HG03378 (cell line): ENCODE data around the gene ASIC2.

Experiments used
- ATAC-seq: cut with Tn5 transposase; IDR thresholded peaks from one replicate; pipeline ENCODE4 v1.9.1; 2021; ENCODE audit warnings: mild to moderate bottlenecking, moderate library complexity; ENCODE audit not compliant: unreplicated experiment

The ASIC2 gene

DNA sequence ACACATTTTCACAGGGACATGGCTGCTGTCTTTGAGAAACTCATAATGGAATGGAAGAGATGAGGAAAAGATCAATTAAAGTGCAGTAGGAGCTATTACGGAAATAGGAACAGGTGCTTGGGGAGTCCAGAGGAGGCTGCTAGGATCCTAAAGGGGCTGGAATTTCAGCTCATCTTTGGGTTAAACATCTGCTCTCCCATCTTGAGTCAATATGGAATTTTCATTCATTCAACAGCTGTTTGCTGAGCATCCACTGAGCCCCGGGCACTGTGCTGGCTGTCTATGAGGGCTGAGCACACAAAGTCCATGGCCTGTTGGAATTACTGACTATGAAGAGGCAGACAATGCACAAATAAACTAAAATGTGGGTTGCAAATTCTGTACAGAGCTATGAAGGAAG lies 47.9 kb downstream of the ASIC2 start:
- no peak for ATAC-seq

DNA sequence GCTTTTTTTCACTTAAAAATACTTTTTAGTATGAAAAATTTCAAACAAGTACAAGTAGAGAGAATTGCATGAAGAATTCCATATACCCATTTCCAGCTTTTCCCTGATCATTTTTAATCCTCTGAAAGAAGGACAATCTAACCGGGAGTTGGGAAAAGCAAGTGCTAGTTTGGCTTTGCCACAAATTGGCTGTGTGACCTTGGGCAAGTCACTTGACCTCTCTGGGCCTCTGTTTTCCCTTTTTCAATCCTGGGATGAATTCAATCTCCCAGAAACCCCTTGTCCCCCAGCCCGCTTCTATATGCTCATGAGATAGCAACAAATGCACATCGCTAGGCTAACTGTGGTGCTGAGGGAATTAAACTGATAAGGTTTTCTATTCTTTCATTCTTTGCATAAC lies 49.4 kb downstream of the ASIC2 start:
- no peak for ATAC-seq

DNA sequence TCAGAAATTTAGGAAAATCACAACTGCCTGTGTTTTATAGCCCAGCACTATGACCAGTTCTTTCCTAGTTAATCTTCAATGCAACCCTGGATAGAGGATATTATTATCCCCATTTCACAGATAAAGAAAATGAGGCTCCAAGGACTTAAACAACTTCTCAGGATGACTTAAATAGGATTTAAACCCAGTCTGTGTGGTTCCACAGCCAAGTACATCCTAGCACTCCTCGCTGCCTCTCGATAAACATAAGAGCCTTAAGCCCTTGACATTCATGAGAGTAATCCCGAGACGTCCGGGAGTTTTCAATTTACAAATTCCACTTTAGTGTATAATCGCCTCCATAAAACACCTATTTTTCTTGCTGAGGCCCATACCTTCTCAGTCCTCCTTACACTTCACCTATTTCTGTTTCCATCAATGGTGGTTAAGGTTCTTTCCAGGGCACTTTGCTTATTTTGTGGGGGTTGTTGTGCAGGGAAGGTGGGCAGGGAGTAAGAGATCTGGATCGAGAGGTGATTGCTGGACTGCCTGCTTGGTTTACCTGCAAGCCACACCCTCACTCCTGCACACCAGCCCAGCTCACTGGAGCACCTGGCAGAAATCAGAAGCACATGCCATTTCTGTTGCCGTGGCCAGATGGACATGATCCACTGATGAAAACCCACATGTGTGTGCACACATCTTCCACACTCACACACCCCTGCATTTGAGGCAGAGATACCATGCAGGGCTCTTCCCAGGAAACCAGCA lies 50.5 kb downstream of the ASIC2 start:
- ATAC-seq, result no peak

- no peak for ATAC-seq
These were observed 51.7 kb downstream of the ASIC2 start for GRCh38 chr17:33241390-33241789.

DNA sequence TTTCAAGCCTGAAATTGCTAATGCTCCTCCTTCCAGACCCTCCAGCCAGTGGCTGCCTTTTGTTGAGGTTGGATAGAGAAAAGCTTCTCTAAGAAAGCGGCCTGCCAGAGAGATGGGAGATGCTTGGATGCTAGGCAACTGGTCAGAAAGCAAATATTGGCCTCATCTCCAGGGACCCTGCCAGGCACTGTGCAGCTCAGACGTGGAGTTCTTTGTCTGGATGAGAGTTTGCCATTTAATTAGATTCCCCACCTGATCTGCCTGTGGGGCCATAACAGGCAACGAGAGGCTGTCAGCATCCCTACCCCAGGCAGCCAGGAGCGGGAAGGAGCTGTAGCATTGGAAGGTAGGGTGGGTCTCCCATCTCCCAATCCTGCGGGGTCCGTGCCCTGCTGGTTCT lies 52.7 kb downstream of the ASIC2 start:
- ATAC-seq, result no peak

- ATAC-seq, result no peak
These were observed 53.4 kb downstream of the ASIC2 start for GRCh38 chr17:33239702-33240101.

DNA sequence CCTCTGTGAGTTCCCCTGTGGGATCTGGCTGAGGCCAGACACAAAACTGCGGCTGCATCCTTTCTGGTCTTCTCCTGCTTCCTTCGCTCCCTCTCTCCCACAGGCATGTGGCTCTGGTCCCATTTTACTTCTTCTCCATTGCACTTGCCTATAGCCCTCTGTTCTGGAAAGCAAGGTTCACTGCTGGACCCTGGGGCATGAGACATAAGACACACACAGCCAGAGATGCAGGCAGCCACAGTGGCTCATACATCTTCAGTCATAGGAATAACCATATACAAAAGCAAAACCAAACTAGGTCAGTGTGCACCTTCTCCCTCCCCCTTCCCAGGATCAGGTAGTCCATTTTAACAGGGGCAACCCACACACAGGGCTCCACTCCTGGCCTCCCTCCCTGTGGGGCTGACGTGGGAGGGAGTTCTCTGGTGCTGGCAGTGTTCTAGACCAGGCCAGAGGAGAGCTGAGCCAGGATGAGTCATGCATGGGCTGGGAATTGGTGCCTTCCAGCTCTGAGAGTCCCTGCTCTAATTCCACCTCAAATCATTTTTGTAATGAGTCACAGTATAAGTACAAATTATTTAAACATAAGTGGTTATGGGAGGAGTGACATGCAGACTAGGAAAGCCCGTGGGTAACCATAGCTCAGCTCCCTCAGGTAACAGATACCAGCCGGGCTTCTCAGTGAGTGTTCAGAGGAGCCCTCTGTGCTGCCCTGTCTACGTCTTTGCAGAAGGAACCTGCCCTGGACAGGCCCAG lies 58.0 kb downstream of the ASIC2 start:
- ATAC-seq, result no peak

GRCh38 chr17:33234233-33234632 lies 58.9 kb downstream of the ASIC2 start:
- ATAC-seq, result no peak

DNA sequence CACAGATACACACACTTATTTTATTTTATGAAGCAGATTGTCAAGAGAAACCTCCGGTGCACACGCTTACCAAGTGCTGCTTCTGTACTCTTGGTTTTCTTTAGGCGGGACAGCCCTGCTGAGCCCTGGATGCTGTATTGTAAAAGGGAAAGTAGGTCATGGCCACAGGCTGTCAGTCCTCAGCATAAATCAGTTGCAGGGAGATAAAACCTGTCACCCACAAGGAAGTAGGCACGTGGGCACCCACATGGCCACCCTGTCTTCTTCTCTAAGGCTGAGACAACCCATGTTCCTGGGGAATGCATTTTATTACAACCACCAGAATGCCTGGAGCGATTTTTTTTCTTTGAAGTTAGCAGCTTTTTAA lies 59.3 kb downstream of the ASIC2 start:
- no peak for ATAC-seq

DNA sequence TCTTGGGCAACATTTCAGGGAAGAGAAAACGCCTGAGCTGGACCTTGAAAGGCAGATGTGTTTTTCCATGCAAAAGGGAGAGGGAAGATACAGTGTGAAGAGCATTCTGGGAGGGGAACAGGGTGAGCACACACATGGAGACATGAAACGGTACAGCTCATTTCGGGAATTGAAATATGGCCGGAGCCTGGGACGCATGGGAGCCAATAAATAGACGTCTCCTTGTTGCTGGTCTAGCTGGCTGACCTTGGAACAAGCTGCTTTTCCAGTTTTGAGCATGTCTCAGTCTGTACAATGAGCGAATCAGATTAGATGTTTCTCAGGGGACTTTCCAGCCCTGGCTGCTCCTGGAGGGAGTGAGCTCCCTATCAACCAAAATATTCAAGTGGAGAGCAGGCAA lies 63.6 kb downstream of the ASIC2 start:
- no peak for ATAC-seq

DNA sequence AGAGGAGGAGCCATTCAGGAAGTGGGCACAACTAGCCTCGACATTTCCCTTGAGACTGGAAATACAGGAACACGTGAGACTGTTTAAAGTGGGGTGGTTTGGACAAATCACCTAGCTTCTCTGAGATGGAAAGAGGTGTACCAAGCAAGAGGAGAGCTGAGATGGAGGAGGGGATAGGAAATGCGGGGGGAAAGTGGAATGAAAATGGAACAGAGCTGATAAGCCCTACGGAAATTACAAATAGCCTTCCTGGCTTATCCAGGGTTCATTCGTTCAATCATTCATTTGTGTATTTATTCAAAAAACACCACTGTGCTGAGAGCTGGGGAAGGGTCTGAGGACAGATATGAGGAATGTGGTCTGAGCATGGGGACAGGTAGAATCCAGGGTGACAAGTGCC lies 64.1 kb downstream of the ASIC2 start:
- ATAC-seq, result no peak

DNA sequence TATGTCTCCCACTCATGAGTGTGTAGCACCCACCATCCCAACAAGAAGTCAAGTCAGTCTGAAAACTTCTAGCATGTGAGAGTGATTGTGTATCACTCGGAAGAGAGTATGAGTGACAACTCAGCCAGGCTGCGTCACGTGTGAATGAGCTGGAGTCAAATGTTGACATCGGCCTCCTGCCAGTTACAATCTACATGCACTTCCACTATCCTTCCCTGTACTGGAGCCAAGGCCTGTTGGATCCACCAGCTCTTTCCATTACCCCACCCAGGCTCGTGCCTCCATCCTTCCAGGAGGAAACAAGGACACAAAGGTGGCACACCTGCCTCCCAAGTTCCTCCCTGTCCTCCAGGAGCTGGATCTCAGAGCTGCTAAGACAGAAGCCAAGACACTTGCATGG lies 64.5 kb downstream of the ASIC2 start:
- ATAC-seq, result no peak

GRCh38 chr17:33227911-33228310 lies 65.2 kb downstream of the ASIC2 start:
- ATAC-seq, result no peak

GRCh38 chr17:33225994-33226393 lies 67.1 kb downstream of the ASIC2 start:
- no peak for ATAC-seq

- no peak for ATAC-seq
These were observed 67.6 kb downstream of the ASIC2 start for GRCh38 chr17:33225509-33225908.

DNA sequence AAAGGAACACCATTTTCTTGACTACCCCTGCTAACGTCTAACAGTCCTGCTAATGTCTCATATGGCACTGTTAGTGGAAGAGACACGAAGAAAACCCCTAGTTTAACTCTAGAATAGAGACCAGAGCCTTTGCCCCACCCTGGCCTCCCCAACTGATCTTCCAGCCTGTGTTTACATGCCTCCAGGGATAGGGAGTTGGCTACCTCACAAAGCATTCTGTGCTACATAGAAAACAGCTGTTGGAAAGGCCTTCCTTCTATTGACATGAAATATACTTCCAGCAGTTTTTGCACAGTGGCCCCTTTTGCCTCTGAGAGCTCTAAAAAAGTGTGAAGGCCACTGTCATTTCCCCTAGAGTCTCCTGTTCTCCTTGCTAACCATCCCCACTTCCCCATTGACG lies 73.1 kb downstream of the ASIC2 start:
- ATAC-seq, result no peak

DNA sequence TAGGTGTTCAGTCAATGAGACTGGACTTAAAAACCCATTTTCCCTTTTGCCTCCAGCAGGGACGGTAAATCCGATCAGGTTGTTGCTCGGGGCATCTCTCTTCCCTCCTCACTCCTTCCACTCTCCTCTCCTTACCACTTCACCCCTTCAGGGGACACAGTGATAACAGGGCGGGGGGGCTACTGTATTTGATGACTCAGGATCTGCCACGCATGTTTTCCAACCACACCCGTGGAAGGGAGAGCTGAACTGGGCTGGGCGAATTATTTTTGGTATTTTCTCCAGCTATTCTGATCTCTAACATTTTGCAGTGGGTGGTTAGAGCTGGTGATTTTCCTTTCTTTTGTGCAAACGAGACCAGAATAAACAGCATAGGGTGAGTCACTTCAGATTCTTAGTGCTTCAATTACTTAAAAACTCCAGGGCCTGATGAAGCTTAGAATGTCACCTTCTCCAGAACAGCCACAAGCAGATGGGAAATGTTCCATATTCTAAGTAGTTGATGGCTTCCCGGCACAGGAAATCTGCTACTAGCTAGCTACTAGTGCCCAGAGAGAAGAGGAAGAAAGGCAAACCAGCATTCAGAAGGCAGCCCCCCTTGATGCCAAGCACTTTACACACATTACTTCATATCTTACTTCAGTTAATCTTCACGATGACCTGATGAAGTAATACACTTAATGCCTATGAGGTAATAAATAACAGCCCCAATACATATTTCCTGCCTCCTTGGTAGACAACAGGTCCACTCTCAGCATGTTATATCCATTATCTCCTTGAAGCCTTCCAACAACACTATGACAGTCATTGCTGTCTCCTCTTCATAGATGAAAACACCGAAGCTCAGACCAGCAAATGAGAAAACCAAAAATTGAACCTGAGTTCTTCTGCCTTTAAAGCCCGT lies 74.1 kb downstream of the ASIC2 start:
- ATAC-seq, result no peak

- ATAC-seq, result no peak
These were observed 75.2 kb downstream of the ASIC2 start for GRCh38 chr17:33217891-33218290.

GRCh38 chr17:33214996-33215395 lies 78.1 kb downstream of the ASIC2 start:
- no peak for ATAC-seq

GRCh38 chr17:33210285-33210684 lies 82.8 kb downstream of the ASIC2 start:
- no peak for ATAC-seq

- ATAC-seq, result no peak
These were observed 83.4 kb downstream of the ASIC2 start for GRCh38 chr17:33209671-33210070.

DNA sequence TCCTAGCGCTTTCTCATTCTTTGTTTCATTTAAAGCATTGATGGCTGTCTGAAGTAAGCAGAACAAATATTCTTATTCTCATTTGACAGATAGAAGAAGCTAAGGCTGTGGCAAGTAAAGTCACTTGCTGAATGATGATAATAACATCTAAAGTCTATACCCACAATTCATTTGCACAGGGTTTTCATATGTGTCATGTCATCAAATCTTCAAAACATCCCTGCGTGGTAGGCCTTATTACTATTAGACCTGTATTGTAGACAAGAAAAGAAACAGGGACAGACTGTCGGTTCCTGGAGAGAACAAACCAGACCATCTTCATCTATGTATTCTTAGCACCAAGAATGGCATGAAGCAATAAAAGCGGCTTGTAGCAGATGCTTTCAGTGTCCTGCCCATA lies 85.9 kb downstream of the ASIC2 start:
- no peak for ATAC-seq
